IMR-90 (cell line): Measurements from ENCODE around the gene PLA2G2A. TPM values are rescaled to one million over a fixed set of nuclear protein-coding genes. Genes with fewer than 3 reads are reported as not detected.

ENCODE experiments used
- ATAC-seq: fragments of 200-7000 bp; cut with Tn5 transposase; 2 replicates; pipeline ENCODE4 v1.9.1; 2020; ENCODE audit warnings: low read depth, mild to moderate bottlenecking, moderate library complexity
- BruUV-seq: library from RNA; stranded (reverse); fragments of 400-500 nt; replicated peaks from 2 replicates; lab custom pipeline; 2021; lab: Mats Ljungman, UMichigan
- CTCF ChIA-PET: fragments of 300-600 bp; formaldehyde crosslinking; extraction: SDS; loops from one replicate; lab custom pipeline; 2021; ENCODE audit warnings: antibody characterized with exemption; lab: Yijun Ruan, JAX
- POLR2A ChIA-PET: fragments of 300-600 bp; sonication (Branson Sonifier 250); formaldehyde crosslinking; loops from one replicate; lab custom pipeline; 2022; ENCODE audit warnings: antibody characterized with exemption; ENCODE audit not compliant: unreplicated experiment; lab: Charles Lee
- DNase-seq: peaks from one replicate; pipeline ENCODE4 v3.0.0; 2013
- H2AFZ ChIP-seq: replicated peaks from 2 replicates; pipeline ENCODE3; 2013; ENCODE audit warnings: low read length, mild to moderate bottlenecking; ENCODE audit not compliant: poor library complexity
- H2AK5ac ChIP-seq: 2 replicates; pipeline ENCODE4 v1.6.1; 2013; ENCODE audit warnings: low read depth, low read length, inconsistent platforms
- H2AK9ac ChIP-seq: replicated peaks from 2 replicates; pipeline ENCODE3; 2013; ENCODE audit warnings: mild to moderate bottlenecking, low read depth, low read length, moderate library complexity; ENCODE audit not compliant: poor library complexity
- H2BK120ac ChIP-seq: 2 replicates; pipeline ENCODE4 v1.6.1; 2013; ENCODE audit warnings: low read depth, low read length, inconsistent platforms
- H2BK15ac ChIP-seq: 3 replicates; pipeline ENCODE4 v1.6.1; 2013; ENCODE audit warnings: low read depth, low read length, inconsistent platforms
- H2BK20ac ChIP-seq: 2 replicates; pipeline ENCODE4 v1.6.1; 2013; ENCODE audit warnings: low read depth, mild to moderate bottlenecking, inconsistent platforms, low read length, moderate library complexity
- H2BK5ac ChIP-seq: 2 replicates; pipeline ENCODE4 v1.6.1; 2013; ENCODE audit warnings: mild to moderate bottlenecking, low read depth, low read length, inconsistent platforms; ENCODE audit not compliant: poor library complexity, severe bottlenecking
- H3K14ac ChIP-seq: replicated peaks from 2 replicates; pipeline ENCODE4 v1.6.1; 2013; ENCODE audit warnings: low read depth, low read length, inconsistent platforms
- H3K18ac ChIP-seq: 2 replicates; pipeline ENCODE4 v1.6.1; 2013; ENCODE audit warnings: low read depth, low read length, control low read depth
- H3K23ac ChIP-seq: 2 replicates; pipeline ENCODE4 v1.6.1; 2013; ENCODE audit warnings: low read depth, low read length, inconsistent platforms
- H3K27ac ChIP-seq: 2 replicates; pipeline ENCODE4 v1.5.1; 2013; ENCODE audit warnings: mild to moderate bottlenecking, control low read depth, low read length; ENCODE audit not compliant: insufficient read depth
- H3K27me3 ChIP-seq: 2 replicates; pipeline ENCODE4 v1.6.1; 2013; ENCODE audit warnings: low read length; ENCODE audit not compliant: control insufficient read depth, insufficient read depth
- H3K36me3 ChIP-seq: 2 replicates; pipeline ENCODE4 v1.6.1; 2013; ENCODE audit warnings: low read length, mixed read lengths; ENCODE audit not compliant: control insufficient read depth, insufficient read depth
- H3K4ac ChIP-seq: 2 replicates; pipeline ENCODE4 v1.6.1; 2013; ENCODE audit warnings: low read depth, low read length, inconsistent platforms
- H3K4me1 ChIP-seq: 2 replicates; pipeline ENCODE4 v1.6.1; 2013; ENCODE audit warnings: low read length, mixed read lengths; ENCODE audit not compliant: control insufficient read depth, insufficient read depth
- H3K4me2 ChIP-seq: 2 replicates; pipeline ENCODE4 v1.6.1; 2013; ENCODE audit warnings: low read depth, mild to moderate bottlenecking, control low read depth, low read length, moderate library complexity
- H3K4me3 ChIP-seq: 2 replicates; pipeline ENCODE4 v1.5.1; 2013; ENCODE audit warnings: low read depth, mild to moderate bottlenecking, control low read depth, low read length, moderate library complexity; ENCODE audit not compliant: insufficient read depth
- H3K56ac ChIP-seq: 2 replicates; pipeline ENCODE4 v1.6.1; 2013; ENCODE audit warnings: low read length, inconsistent platforms; ENCODE audit not compliant: insufficient read depth; ENCODE audit errors: extremely low read depth
- H3K79me1 ChIP-seq, 2 experiments: 2 replicates each; pipeline ENCODE4 v1.6.1; 2013; ENCODE audit warnings: low read length in 2 of 2, inconsistent platforms in 1 of 2, low read depth in 1 of 2
- H3K9ac ChIP-seq: 2 replicates; pipeline ENCODE4 v1.6.1; 2013; ENCODE audit warnings: low read depth, low read length, control low read depth
- H3K9me1 ChIP-seq: 2 replicates; pipeline ENCODE4 v1.6.1; 2013; ENCODE audit warnings: low read length, inconsistent platforms; ENCODE audit not compliant: insufficient read depth
- H3K9me3 ChIP-seq: 2 replicates; pipeline ENCODE4 v1.6.1; 2013; ENCODE audit warnings: low read length; ENCODE audit not compliant: control insufficient read depth, insufficient read depth
- H4K20me1 ChIP-seq: 2 replicates; pipeline ENCODE4 v1.6.1; 2013; ENCODE audit warnings: low read length, inconsistent platforms; ENCODE audit not compliant: insufficient read depth
- H4K5ac ChIP-seq: 2 replicates; pipeline ENCODE4 v1.6.1; 2013; ENCODE audit warnings: mild to moderate bottlenecking, low read depth, low read length, control low read depth
- H4K8ac ChIP-seq, 2 experiments: 2 replicates each; pipeline ENCODE4 v1.6.1; 2013; ENCODE audit warnings: low read depth in 2 of 2, low read length in 2 of 2, control low read depth in 1 of 2, inconsistent platforms in 1 of 2
- H4K91ac ChIP-seq: 2 replicates; pipeline ENCODE4 v1.6.1; 2013; ENCODE audit warnings: low read depth, low read length, inconsistent platforms; ENCODE audit not compliant: insufficient read depth
- NFE2L2 ChIP-seq: fragments of 150-350 bp; IDR thresholded peaks from 2 replicates; pipeline ENCODE4 v1.6.1; 2016; ENCODE audit warnings: low read depth, mild to moderate bottlenecking, low read length
- RAD21 ChIP-seq: IDR thresholded peaks from 2 replicates; pipeline ENCODE4 v1.6.1; 2012; ENCODE audit warnings: low read length, improper control_type of control experiment
- RCOR1 ChIP-seq: IDR thresholded peaks from 2 replicates; pipeline ENCODE4 v1.6.1; 2012; ENCODE audit warnings: mild to moderate bottlenecking, low read length, improper control_type of control experiment; ENCODE audit not compliant: insufficient replicate concordance
- RFX5 ChIP-seq: IDR thresholded peaks from 2 replicates; pipeline ENCODE4 v1.8.0; 2012; ENCODE audit warnings: low read depth, mild to moderate bottlenecking, low read length, moderate library complexity
- WGBS, 2 experiments: methylation state at CpG; one replicate each; pipeline versions ENCODE4 v1.1.5 to v1.1.7; 2013; ENCODE audit warnings: missing lambda C conversion rate in 2 of 2; ENCODE audit not compliant: insufficient read length in 1 of 2; ENCODE audit errors: extremely low coverage in 2 of 2; 5-methylcytosine and 5-hydroxymethylcytosine counted together
- dilution Hi-C: fragments of 300-500 bp; cut with HindIII; formaldehyde crosslinking; loops from one replicate; pipeline ENCODE4 v1.14.3; 2018; ENCODE audit warnings: low sequenced_read_pairs; ENCODE audit not compliant: unreplicated experiment
- in situ Hi-C: fragments of 300-500 bp; cut with MboI; formaldehyde crosslinking; loops from 3 replicates; pipeline ENCODE4 v1.14.3; 2019; ENCODE audit warnings: low sequenced_read_pairs, inconsistent platforms, mixed read lengths
- intact Hi-C: fragments of 100-400 bp; cut with micrococcal nuclease; formaldehyde crosslinking; loops from 2 replicates; pipeline ENCODE4 v1.10.0; 2022
- polyA plus RNA-seq, 3 experiments: library from polyadenylated mRNA; depleted of rRNA; stranded (reverse); fragments of >200 nt; gene quantifications; 2 replicates each; pipeline ENCODE4 v1.2.3, GENCODE V29; 2012; ENCODE audit warnings: low replicate concordance in 1 of 3
- total RNA-seq: library from RNA; depleted of rRNA; stranded (reverse); fragments of >200 nt; gene quantifications from 2 replicates; pipeline ENCODE4 v1.2.3, GENCODE V29; 2012
- TF ChIP-seq, protein P1 (sequence below): fragments of 150-350 bp; IDR thresholded peaks from 2 replicates; pipeline ENCODE4 v1.6.1; 2017; ENCODE audit warnings: mild to moderate bottlenecking, antibody characterized with exemption, low read length, low read depth
- TF ChIP-seq, protein P2 (sequence below): conservative IDR thresholded peaks from 2 replicates; pipeline ENCODE4 v1.5.1; 2012; ENCODE audit warnings: mild to moderate bottlenecking, low read depth, low read length, improper control_type of control experiment

The PLA2G2A gene
- total and polyA plus RNA-seq, 2 of the 4 experiments (the other 2 are of a cell fraction) = not detected

DNA sequence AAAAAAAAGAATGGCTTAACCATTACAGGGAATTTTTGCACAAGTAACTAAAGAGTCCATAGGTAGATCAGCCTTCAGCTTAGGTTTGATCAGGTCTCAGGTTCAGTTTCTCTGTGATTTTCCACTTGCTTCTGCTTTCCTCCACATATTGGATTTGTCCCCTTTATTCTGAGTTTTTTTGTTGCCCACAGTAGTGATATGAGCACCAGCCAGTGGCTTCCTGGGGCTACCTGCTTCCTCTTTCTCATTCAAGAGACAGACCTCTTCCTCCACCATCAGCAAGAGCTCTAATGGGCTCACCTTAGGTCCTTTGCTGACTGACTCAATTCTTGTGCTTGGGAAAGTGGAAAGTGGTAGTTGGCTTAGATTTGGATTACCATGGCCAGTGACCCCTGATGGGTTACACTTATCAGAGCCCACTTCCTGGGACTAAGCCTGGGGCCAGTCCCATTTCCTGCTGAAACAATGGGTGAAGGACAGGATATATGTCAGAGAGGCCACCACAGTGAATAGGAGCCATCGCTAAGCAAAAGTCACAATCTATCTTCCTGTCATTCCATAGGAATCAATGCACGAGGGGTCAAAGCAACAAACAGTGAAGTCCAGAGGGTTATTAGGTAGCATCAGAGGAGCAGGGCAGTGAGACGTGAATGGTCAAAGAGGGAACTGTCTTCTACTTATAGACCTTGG lies 43.2 kb downstream of the PLA2G2A start:
- Histone ChIP-seq H2BK20ac (no peak overlapping the region), H3K9ac (no peak overlapping the region), H3K4ac (no peak overlapping the region), H2AFZ (no peak overlapping the region), H3K27ac (no peak overlapping the region), H2BK15ac (no peak overlapping the region), H3K56ac (no peak overlapping the region), H4K91ac (no peak overlapping the region), H2AK5ac (no peak overlapping the region), H3K36me3 (no peaks in the 10 kb centered on the region), H4K5ac (no peak overlapping the region), H3K4me3 (no peak overlapping the region), H3K79me1 (no peaks in the 10 kb centered on the region), H3K9me1 (no peaks in the 10 kb centered on the region), H3K4me2 (no peak overlapping the region), H2BK120ac (no peak overlapping the region), H3K18ac (no peak overlapping the region), H2AK9ac (no peak overlapping the region), H4K8ac (no peak overlapping the region), H3K23ac (no peak overlapping the region), H2BK5ac (no peak overlapping the region), H3K14ac (no peak overlapping the region), H4K20me1 (no peaks in the 10 kb centered on the region), H3K27me3 (peaks cover 2% of the 10 kb centered on the region; the same call in 1 of the 2 replicates), H3K4me1 (no peaks in the 10 kb centered on the region), H3K9me3 (peaks cover 7% of the 10 kb centered on the region)
- ChIA-PET CTCF (interaction anchor here (0.6 kb wide), 1 partner anchor 13 kb away, joined by 3 read pairs; no protein-coding TSS in a partner anchor), POLR2A (interaction anchor here (0.7 kb wide), 1 partner anchor 14 kb away, joined by 7 read pairs; no protein-coding TSS in a partner anchor)
- BruUV-seq = no TSS peak
- dilution Hi-C loops (no loop called here), intact Hi-C loops (no loop called here), in situ Hi-C loops (no loop called here)
- DNase-seq = no peak
- WGBS, 2 experiments = no CpG with 5 or more reads among the region's 3 CpGs
- no peak for ATAC-seq
- TF ChIP-seq NFE2L2 (no peak), RCOR1 (no peak), RFX5 (no peak), RAD21 (no peak)
- TF ChIP-seq, protein P1, sequence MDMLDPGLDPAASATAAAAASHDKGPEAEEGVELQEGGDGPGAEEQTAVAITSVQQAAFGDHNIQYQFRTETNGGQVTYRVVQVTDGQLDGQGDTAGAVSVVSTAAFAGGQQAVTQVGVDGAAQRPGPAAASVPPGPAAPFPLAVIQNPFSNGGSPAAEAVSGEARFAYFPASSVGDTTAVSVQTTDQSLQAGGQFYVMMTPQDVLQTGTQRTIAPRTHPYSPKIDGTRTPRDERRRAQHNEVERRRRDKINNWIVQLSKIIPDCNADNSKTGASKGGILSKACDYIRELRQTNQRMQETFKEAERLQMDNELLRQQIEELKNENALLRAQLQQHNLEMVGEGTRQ = no peak
- TF ChIP-seq, protein P2, sequence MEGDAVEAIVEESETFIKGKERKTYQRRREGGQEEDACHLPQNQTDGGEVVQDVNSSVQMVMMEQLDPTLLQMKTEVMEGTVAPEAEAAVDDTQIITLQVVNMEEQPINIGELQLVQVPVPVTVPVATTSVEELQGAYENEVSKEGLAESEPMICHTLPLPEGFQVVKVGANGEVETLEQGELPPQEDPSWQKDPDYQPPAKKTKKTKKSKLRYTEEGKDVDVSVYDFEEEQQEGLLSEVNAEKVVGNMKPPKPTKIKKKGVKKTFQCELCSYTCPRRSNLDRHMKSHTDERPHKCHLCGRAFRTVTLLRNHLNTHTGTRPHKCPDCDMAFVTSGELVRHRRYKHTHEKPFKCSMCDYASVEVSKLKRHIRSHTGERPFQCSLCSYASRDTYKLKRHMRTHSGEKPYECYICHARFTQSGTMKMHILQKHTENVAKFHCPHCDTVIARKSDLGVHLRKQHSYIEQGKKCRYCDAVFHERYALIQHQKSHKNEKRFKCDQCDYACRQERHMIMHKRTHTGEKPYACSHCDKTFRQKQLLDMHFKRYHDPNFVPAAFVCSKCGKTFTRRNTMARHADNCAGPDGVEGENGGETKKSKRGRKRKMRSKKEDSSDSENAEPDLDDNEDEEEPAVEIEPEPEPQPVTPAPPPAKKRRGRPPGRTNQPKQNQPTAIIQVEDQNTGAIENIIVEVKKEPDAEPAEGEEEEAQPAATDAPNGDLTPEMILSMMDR = no peak
